Mesendoderm (in vitro differentiated cells): Measurements from ENCODE around the gene CRYL1.

Experiments
- DNase-seq: peaks from one replicate; pipeline ENCODE4 v3.0.0; 2013
- H2AK5ac ChIP-seq: 2 replicates; pipeline ENCODE4 v1.6.1; 2013; ENCODE audit warnings: low read length, inconsistent platforms
- H2BK120ac ChIP-seq: 2 replicates; pipeline ENCODE4 v1.6.1; 2013; ENCODE audit warnings: low read depth, mild to moderate bottlenecking, low read length, moderate library complexity, mixed read lengths
- H2BK15ac ChIP-seq: replicated peaks from 2 replicates; pipeline ENCODE4 v1.6.1; 2013; ENCODE audit warnings: low read depth, mild to moderate bottlenecking, moderate library complexity
- H2BK5ac ChIP-seq: 2 replicates; pipeline ENCODE4 v1.6.1; 2013; ENCODE audit warnings: low read length, inconsistent platforms
- H3K18ac ChIP-seq: 2 replicates; pipeline ENCODE4 v1.6.1; 2013; ENCODE audit warnings: mild to moderate bottlenecking, low read length, mixed read lengths
- H3K23ac ChIP-seq: one replicate; pipeline ENCODE4 v1.6.1; 2013; ENCODE audit warnings: low read length
- H3K27ac ChIP-seq: 2 replicates; pipeline ENCODE4 v1.5.1; 2013; ENCODE audit warnings: low read depth, mild to moderate bottlenecking, inconsistent platforms, low read length, moderate library complexity
- H3K27me3 ChIP-seq: 2 replicates; pipeline ENCODE4 v1.6.1; 2013; ENCODE audit warnings: low read length, control low read depth, mild to moderate bottlenecking, inconsistent platforms; ENCODE audit not compliant: insufficient read depth, poor library complexity
- H3K36me3 ChIP-seq: 2 replicates; pipeline ENCODE4 v1.6.1; 2013; ENCODE audit warnings: low read length, inconsistent platforms; ENCODE audit not compliant: control insufficient read depth, insufficient read depth
- H3K4ac ChIP-seq: one replicate; pipeline ENCODE4 v1.6.1; 2013; ENCODE audit warnings: low read depth, mild to moderate bottlenecking, low read length, moderate library complexity
- H3K4me1 ChIP-seq: 2 replicates; pipeline ENCODE4 v1.6.1; 2013; ENCODE audit warnings: low read depth, low read length, inconsistent platforms; ENCODE audit not compliant: control insufficient read depth
- H3K4me2 ChIP-seq: 2 replicates; pipeline ENCODE4 v1.6.1; 2013; ENCODE audit warnings: low read length
- H3K4me3 ChIP-seq: 2 replicates; pipeline ENCODE4 v1.5.1; 2013; ENCODE audit warnings: mild to moderate bottlenecking, low read length
- H3K56ac ChIP-seq: one replicate; pipeline ENCODE4 v1.6.1; 2013; ENCODE audit warnings: low read length
- H3K79me1 ChIP-seq: 2 replicates; pipeline ENCODE4 v1.6.1; 2013; ENCODE audit warnings: low read length, inconsistent platforms
- H3K79me2 ChIP-seq: 2 replicates; pipeline ENCODE4 v1.6.1; 2013; ENCODE audit warnings: mild to moderate bottlenecking, low read length; ENCODE audit not compliant: control insufficient read depth, insufficient read depth
- H3K9ac ChIP-seq: 2 replicates; pipeline ENCODE4 v1.6.1; 2013; ENCODE audit warnings: low read length, inconsistent platforms
- H4K5ac ChIP-seq: one replicate; pipeline ENCODE4 v1.6.1; 2013; ENCODE audit warnings: low read length
- H4K8ac ChIP-seq: one replicate; pipeline ENCODE4 v1.6.1; 2013; ENCODE audit warnings: low read depth, mild to moderate bottlenecking, control low read depth, low read length, moderate library complexity
- WGBS: extraction: QIAGEN DNeasy Blood & Tissue Kit; methylation state at CpG from one replicate; pipeline ENCODE4 v1.1.7; 2013; ENCODE audit warnings: low lambda C conversion rate, missing lambda C conversion rate; ENCODE audit not compliant: insufficient coverage; ENCODE audit errors: extremely low coverage; 5-methylcytosine and 5-hydroxymethylcytosine counted together

Gene CRYL1

GRCh38 chr13:20462921-20463320 is 62.7 kb downstream of the CRYL1 start:
- DNase-seq = no peak
- WGBS = no CpG with 5 or more reads among the region's 8 CpGs

GRCh38 chr13:20462533-20462915 is 63.1 kb downstream of the CRYL1 start:
- no peaks in the 10 kb centered on the region for H3K36me3 ChIP-seq
- H4K5ac ChIP-seq = no peak overlapping the region
- H3K4me2 ChIP-seq = no peak overlapping the region
- H3K23ac ChIP-seq = no peak overlapping the region
- H2AK5ac ChIP-seq = no peak overlapping the region
- no peak overlapping the region for H2BK5ac ChIP-seq
- H4K8ac ChIP-seq = no peak overlapping the region
- no peak overlapping the region for H3K9ac ChIP-seq
- no peaks in the 10 kb centered on the region for H3K27me3 ChIP-seq
- H3K4me3 ChIP-seq = no peak overlapping the region
- no CpG with 5 or more reads among the region's 6 CpGs for WGBS
- H3K4ac ChIP-seq = no peak overlapping the region
- H2BK15ac ChIP-seq = no peak overlapping the region
- no peak overlapping the region for H3K18ac ChIP-seq
- no peak overlapping the region for H2BK120ac ChIP-seq
- H3K56ac ChIP-seq = no peak overlapping the region
- no peaks in the 10 kb centered on the region for H3K79me2 ChIP-seq
- no peak overlapping the region for H3K27ac ChIP-seq
- peak; percentile 33 for DNase-seq
- peaks cover 7% of the 10 kb centered on the region for H3K4me1 ChIP-seq
- H3K79me1 ChIP-seq = no peaks in the 10 kb centered on the region

More at GRCh38 chr13:20462921-20463320, 62.7 kb downstream of the CRYL1 start:
- Histone ChIP-seq H2AK5ac (no peak overlapping the region), H3K4ac (no peak overlapping the region), H3K36me3 (no peaks in the 10 kb centered on the region), H3K18ac (no peak overlapping the region), H3K9ac (no peak overlapping the region), H3K27me3 (no peaks in the 10 kb centered on the region), H3K23ac (no peak overlapping the region), H2BK15ac (no peak overlapping the region), H4K5ac (no peak overlapping the region), H2BK5ac (no peak overlapping the region), H3K4me3 (no peak overlapping the region), H2BK120ac (no peak overlapping the region), H3K56ac (no peak overlapping the region), H3K27ac (no peak overlapping the region), H4K8ac (no peak overlapping the region), H3K4me1 (peaks cover 7% of the 10 kb centered on the region), H3K4me2 (no peak overlapping the region), H3K79me1 (no peaks in the 10 kb centered on the region), H3K79me2 (no peaks in the 10 kb centered on the region)

GRCh38 chr13:20461860-20462532 is 63.7 kb downstream of the CRYL1 start:
- Histone ChIP-seq H3K4me2 (no peak overlapping the region), H3K4me3 (no peak overlapping the region), H2BK15ac (no peak overlapping the region), H3K9ac (no peak overlapping the region), H2BK5ac (no peak overlapping the region), H4K8ac (no peak overlapping the region), H4K5ac (no peak overlapping the region), H3K4me1 (peaks cover 7% of the 10 kb centered on the region), H2BK120ac (no peak overlapping the region), H3K79me1 (no peaks in the 10 kb centered on the region), H3K23ac (no peak overlapping the region), H3K36me3 (no peaks in the 10 kb centered on the region), H3K4ac (no peak overlapping the region), H2AK5ac (no peak overlapping the region), H3K79me2 (no peaks in the 10 kb centered on the region), H3K27ac (no peak overlapping the region), H3K56ac (no peak overlapping the region), H3K27me3 (no peaks in the 10 kb centered on the region), H3K18ac (no peak overlapping the region)
- DNase-seq = peak; percentile 44
- no CpG with 5 or more reads among the region's 8 CpGs for WGBS

- no CpG with 5 or more reads among the region's 2 CpGs for WGBS
- DNase-seq = peak; percentile 46
- peaks cover 7% of the 10 kb centered on the region for H3K4me1 ChIP-seq
Measured at GRCh38 chr13:20461481-20461859, 64.2 kb downstream of the CRYL1 start.

GRCh38 chr13:20460761-20461160 is 64.9 kb downstream of the CRYL1 start:
- Histone ChIP-seq H3K4me1 (peaks cover 7% of the 10 kb centered on the region), H3K9ac (no peak overlapping the region), H3K4ac (no peak overlapping the region), H3K79me2 (no peaks in the 10 kb centered on the region), H3K23ac (no peak overlapping the region), H3K79me1 (no peaks in the 10 kb centered on the region), H2BK5ac (no peak overlapping the region), H3K18ac (no peak overlapping the region), H3K36me3 (no peaks in the 10 kb centered on the region), H2AK5ac (no peak overlapping the region), H3K27ac (no peak overlapping the region), H3K4me2 (no peak overlapping the region), H4K5ac (no peak overlapping the region), H4K8ac (no peak overlapping the region), H2BK15ac (no peak overlapping the region), H3K4me3 (no peak overlapping the region), H3K56ac (no peak overlapping the region), H3K27me3 (no peaks in the 10 kb centered on the region), H2BK120ac (no peak overlapping the region)
- no CpG with 5 or more reads among the region's 11 CpGs for WGBS
- no peak for DNase-seq

More at GRCh38 chr13:20461481-20461859, 64.2 kb downstream of the CRYL1 start:
- no peak overlapping the region for H2BK120ac ChIP-seq
- no peaks in the 10 kb centered on the region for H3K79me1 ChIP-seq
- no peaks in the 10 kb centered on the region for H3K36me3 ChIP-seq
- peak overlapping the region; percentile 56 for H3K56ac ChIP-seq
- no peak overlapping the region for H2BK5ac ChIP-seq
- H2AK5ac ChIP-seq = no peak overlapping the region
- no peak overlapping the region for H3K18ac ChIP-seq
- no peak overlapping the region for H3K9ac ChIP-seq
- H2BK15ac ChIP-seq = no peak overlapping the region
- H4K8ac ChIP-seq = no peak overlapping the region
- no peaks in the 10 kb centered on the region for H3K27me3 ChIP-seq
- no peaks in the 10 kb centered on the region for H3K79me2 ChIP-seq
- no peak overlapping the region for H3K4me3 ChIP-seq
- no peak overlapping the region for H4K5ac ChIP-seq
- H3K4ac ChIP-seq = no peak overlapping the region
- no peak overlapping the region for H3K27ac ChIP-seq
- no peak overlapping the region for H3K23ac ChIP-seq
- no peak overlapping the region for H3K4me2 ChIP-seq

- Histone ChIP-seq H4K5ac (no peak overlapping the region), H3K36me3 (no peaks in the 10 kb centered on the region), H3K4me1 (peaks cover 6% of the 10 kb centered on the region), H3K79me1 (no peaks in the 10 kb centered on the region), H3K18ac (no peak overlapping the region), H2BK120ac (no peak overlapping the region), H3K27ac (no peak overlapping the region), H3K79me2 (no peaks in the 10 kb centered on the region), H2BK5ac (no peak overlapping the region), H3K27me3 (no peaks in the 10 kb centered on the region), H3K4me3 (no peak overlapping the region), H3K56ac (no peak overlapping the region), H4K8ac (no peak overlapping the region), H3K4ac (no peak overlapping the region), H3K23ac (no peak overlapping the region), H3K4me2 (no peak overlapping the region), H2AK5ac (no peak overlapping the region), H3K9ac (no peak overlapping the region), H2BK15ac (no peak overlapping the region)
- no peak for DNase-seq
- no CpG with 5 or more reads among the region's 6 CpGs for WGBS
Measured at GRCh38 chr13:20457670-20458069, 68.0 kb downstream of the CRYL1 start.
